ENCODE measurements around the gene NUAK1. TPM values are rescaled to one million over a fixed set of nuclear protein-coding genes. Genes with fewer than 3 reads are reported as not detected.

Gene NUAK1
- total RNA-seq, 1 experiment from 2014 or later: 50.3 TPM

DNA sequence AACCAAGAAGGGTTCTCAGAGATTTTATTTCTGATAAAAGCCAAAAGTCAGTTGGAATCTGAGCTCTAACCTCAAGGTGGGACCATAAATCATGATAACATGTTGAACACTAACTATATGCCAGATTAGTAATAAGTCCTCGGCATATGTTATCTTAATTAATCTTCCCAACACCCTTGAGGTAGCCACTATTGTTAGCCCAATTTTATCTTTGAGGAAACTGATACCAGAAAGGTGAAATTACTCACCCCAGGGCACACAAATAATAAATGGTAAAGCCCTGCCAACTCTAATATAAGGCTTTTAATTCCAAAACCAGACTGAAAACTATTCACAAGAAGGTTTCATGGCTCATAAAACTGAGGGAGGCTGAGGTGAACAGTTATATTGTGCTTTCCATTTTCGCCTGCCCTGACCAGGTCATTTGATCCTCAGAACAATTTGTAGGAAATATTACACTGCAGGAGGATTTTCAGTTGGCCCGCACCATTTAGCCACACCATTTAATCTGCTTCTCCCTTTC is 16.1 kb upstream of the NUAK1 start:
- CTCF ChIA-PET: no interaction called here

DNA sequence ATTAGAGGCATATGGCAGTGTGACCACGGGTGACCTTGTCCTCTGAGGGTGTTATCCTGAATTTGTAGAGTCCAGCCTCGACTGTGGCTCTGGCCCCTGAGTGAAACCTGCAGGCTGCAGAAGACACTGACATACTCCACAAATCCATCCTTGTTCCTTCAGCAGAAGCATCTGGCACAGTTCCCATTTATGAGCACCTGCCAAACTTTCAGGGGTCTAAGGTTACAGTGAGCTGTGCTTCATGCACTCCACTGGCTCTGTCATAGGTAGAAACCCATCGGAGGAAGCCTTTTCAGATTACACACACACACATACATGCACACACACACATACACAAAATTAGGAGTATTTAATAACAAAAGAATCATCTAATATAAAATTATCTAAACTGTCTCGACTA is 13.6 kb upstream of the NUAK1 start:
- no peaks in the 10 kb centered on the region for H3K9me3 ChIP-seq (ENCODE audit: control insufficient read depth, insufficient read depth, low read depth, low read length)
- no peak overlapping the region for H3K4me3 ChIP-seq (ENCODE audit: low read depth in 2 of 2, low read length in 2 of 2)
- no peaks in the 10 kb centered on the region for H3K27me3 ChIP-seq (ENCODE audit: control insufficient read depth, insufficient read depth, low read length)
- in situ Hi-C loops (cut with HindIII; ENCODE audit: low pct_unique_long_range_greater_than_20kb, low sequenced_read_pairs) (no loop called here), intact Hi-C loops (cut with micrococcal nuclease; ENCODE audit: unreplicated experiment) (no loop called here)
- H3K36me3 ChIP-seq (ENCODE audit: control insufficient read depth, insufficient read depth, low read length): no peaks in the 10 kb centered on the region
- ChIA-PET POLR2A (interaction anchor here (0.9 kb wide), 1 partner anchor 1805 kb away, joined by 3 read pairs; no protein-coding TSS in a partner anchor), CTCF (interaction anchor here (1.0 kb wide), 1 partner anchor 8 kb away, joined by 3 read pairs; no protein-coding TSS in a partner anchor)
- H3K4me1 ChIP-seq (ENCODE audit: control insufficient read depth, insufficient read depth, low read length): no peaks in the 10 kb centered on the region
- ATAC-seq (no peak), DNase-seq (ENCODE audit: low read depth, low spot score) (no peak)
- TF ChIP-seq POLR2AphosphoS5 (IDR thresholded peaks at IDR 0.05; ENCODE audit: low read depth, low read length) (no peak), SIN3A (IDR thresholded peaks at IDR 0.05; ENCODE audit: borderline replicate concordance, insufficient read depth, low read depth, low read length) (no peak), TCF7L2 (IDR thresholded peaks at IDR 0.05; ENCODE audit: low read depth, low read length) (no peak)
- TF ChIP-seq, protein P1, sequence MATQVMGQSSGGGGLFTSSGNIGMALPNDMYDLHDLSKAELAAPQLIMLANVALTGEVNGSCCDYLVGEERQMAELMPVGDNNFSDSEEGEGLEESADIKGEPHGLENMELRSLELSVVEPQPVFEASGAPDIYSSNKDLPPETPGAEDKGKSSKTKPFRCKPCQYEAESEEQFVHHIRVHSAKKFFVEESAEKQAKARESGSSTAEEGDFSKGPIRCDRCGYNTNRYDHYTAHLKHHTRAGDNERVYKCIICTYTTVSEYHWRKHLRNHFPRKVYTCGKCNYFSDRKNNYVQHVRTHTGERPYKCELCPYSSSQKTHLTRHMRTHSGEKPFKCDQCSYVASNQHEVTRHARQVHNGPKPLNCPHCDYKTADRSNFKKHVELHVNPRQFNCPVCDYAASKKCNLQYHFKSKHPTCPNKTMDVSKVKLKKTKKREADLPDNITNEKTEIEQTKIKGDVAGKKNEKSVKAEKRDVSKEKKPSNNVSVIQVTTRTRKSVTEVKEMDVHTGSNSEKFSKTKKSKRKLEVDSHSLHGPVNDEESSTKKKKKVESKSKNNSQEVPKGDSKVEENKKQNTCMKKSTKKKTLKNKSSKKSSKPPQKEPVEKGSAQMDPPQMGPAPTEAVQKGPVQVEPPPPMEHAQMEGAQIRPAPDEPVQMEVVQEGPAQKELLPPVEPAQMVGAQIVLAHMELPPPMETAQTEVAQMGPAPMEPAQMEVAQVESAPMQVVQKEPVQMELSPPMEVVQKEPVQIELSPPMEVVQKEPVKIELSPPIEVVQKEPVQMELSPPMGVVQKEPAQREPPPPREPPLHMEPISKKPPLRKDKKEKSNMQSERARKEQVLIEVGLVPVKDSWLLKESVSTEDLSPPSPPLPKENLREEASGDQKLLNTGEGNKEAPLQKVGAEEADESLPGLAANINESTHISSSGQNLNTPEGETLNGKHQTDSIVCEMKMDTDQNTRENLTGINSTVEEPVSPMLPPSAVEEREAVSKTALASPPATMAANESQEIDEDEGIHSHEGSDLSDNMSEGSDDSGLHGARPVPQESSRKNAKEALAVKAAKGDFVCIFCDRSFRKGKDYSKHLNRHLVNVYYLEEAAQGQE (IDR thresholded peaks at IDR 0.05; ENCODE audit: insufficient read depth in 1 of 2, low read depth in 2 of 2, low read length in 1 of 2): no peak
- TF ChIP-seq, protein P2, sequence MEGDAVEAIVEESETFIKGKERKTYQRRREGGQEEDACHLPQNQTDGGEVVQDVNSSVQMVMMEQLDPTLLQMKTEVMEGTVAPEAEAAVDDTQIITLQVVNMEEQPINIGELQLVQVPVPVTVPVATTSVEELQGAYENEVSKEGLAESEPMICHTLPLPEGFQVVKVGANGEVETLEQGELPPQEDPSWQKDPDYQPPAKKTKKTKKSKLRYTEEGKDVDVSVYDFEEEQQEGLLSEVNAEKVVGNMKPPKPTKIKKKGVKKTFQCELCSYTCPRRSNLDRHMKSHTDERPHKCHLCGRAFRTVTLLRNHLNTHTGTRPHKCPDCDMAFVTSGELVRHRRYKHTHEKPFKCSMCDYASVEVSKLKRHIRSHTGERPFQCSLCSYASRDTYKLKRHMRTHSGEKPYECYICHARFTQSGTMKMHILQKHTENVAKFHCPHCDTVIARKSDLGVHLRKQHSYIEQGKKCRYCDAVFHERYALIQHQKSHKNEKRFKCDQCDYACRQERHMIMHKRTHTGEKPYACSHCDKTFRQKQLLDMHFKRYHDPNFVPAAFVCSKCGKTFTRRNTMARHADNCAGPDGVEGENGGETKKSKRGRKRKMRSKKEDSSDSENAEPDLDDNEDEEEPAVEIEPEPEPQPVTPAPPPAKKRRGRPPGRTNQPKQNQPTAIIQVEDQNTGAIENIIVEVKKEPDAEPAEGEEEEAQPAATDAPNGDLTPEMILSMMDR (IDR thresholded peaks at IDR 0.05): no peak
- no peak overlapping the region for H3K27ac ChIP-seq (ENCODE audit: low read length)
- BruUV-seq (replicated peaks): no TSS peak

More for the DNA sequence above, 16.1 kb upstream of the NUAK1 start:
- Histone ChIP-seq H3K4me3 (ENCODE audit: low read depth in 2 of 2, low read length in 2 of 2) (no peak overlapping the region), H3K36me3 (ENCODE audit: control insufficient read depth, insufficient read depth, low read length) (no peaks in the 10 kb centered on the region), H3K27me3 (ENCODE audit: control insufficient read depth, insufficient read depth, low read length) (no peaks in the 10 kb centered on the region), H3K9me3 (ENCODE audit: control insufficient read depth, insufficient read depth, low read depth, low read length) (no peaks in the 10 kb centered on the region), H3K27ac (ENCODE audit: low read length) (no peak overlapping the region), H3K4me1 (ENCODE audit: control insufficient read depth, insufficient read depth, low read length) (no peaks in the 10 kb centered on the region)
- no peak for DNase-seq (ENCODE audit: low read depth, low spot score)
- TF ChIP-seq, protein P2 (IDR thresholded peaks at IDR 0.05): no peak
- TF ChIP-seq POLR2AphosphoS5 (IDR thresholded peaks at IDR 0.05; ENCODE audit: low read depth, low read length) (no peak), SIN3A (IDR thresholded peaks at IDR 0.05; ENCODE audit: borderline replicate concordance, insufficient read depth, low read depth, low read length) (no peak), TCF7L2 (IDR thresholded peaks at IDR 0.05; ENCODE audit: low read depth, low read length) (no peak)
- TF ChIP-seq, protein P1 (IDR thresholded peaks at IDR 0.05; ENCODE audit: insufficient read depth in 1 of 2, low read depth in 2 of 2, low read length in 1 of 2): no peak
- intact Hi-C loops (cut with micrococcal nuclease; ENCODE audit: unreplicated experiment): no loop called here
- POLR2A ChIA-PET: no interaction called here
- in situ Hi-C loops (cut with HindIII; ENCODE audit: low pct_unique_long_range_greater_than_20kb, low sequenced_read_pairs): no loop called here
- BruUV-seq (replicated peaks): no TSS peak
- ATAC-seq: no peak
